Hematopoietic multipotent progenitor cell (in vitro differentiated cells): Measurements from ENCODE around the gene OR5D16. TPM values are rescaled to one million over a fixed set of nuclear protein-coding genes. Genes with fewer than 3 reads are reported as not detected.
"Not testable (repeated sequence)": the region's sequence is repeated elsewhere in the genome, so short reads cannot be mapped to it uniquely, and the experiment has no call there.

Experiments
- DNase-seq, 3 donors: peaks; one replicate each; pipeline ENCODE4 v3.0.0-alpha.2; 2011 to 2015; ENCODE audit warnings: low read depth in 2 of 3, low spot score in 2 of 3
- small RNA-seq: library from RNA; depleted of rRNA; stranded (forward); fragments of <200 nt; gene quantifications from one replicate; pipeline ENCODE3, GENCODE V24; 2012
- total RNA-seq: library from RNA; depleted of rRNA; stranded (reverse); fragments of >200 nt; gene quantifications from one replicate; pipeline ENCODE4 v1.2.3, GENCODE V29; 2012

The OR5D16 gene
- not detected for total RNA-seq

DNA sequence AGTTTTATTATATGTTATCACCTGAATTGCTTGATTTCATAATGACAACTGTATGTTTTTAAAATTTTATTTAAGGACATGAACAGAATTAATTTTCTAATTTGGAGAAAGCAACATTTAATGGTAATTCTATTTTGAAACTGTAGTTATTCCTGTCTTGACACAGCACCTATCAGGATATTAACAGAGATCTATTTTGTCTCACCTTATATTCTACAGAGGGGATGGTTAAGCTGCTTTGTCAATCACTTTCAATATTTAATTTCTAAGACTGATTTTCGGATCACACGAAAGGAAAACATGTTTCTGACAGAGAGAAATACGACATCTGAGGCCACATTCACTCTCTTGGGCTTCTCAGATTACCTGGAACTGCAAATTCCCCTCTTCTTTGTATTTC, at the start of gene OR5D16:
Gene OR5D16 (plus strand): TSS at position 301 of the 400 bp plus-strand sequence. CDS start 0 bp downstream, at position 301.
- DNase-seq = no peak

DNA sequence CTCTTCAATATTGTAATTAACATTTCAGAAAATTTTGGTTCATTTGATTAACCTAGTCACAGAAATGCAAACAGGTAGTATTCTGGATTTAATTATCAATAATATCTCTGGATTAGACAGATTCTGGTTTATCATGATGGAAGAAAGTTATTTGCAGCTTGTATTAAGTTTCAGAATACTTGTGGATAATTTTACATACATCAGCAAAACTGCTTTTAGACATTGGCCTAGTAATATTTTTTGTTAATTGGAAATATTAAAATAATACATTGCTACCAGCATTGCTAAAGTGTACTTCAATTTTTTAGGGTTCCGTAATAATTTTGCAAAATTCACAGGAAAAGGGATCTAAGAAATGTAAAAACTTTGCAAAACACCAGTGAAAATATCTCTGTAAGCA, 46.9 kb upstream of the OR5D16 start:
- no peak for DNase-seq

GRCh38 chr11:55793321-55793720, 45.2 kb upstream of the OR5D16 start:
- DNase-seq = no peak

- no peak for DNase-seq
Observed at GRCh38 chr11:55795256-55795655, 43.3 kb upstream of the OR5D16 start, which contains the start of gene OR5D14. Gene OR5D14 (plus strand): TSS chr11:55795556. CDS start chr11:55795556, 0 bp downstream.

- DNase-seq = no peak
Observed at GRCh38 chr11:55806248-55806647, 32.3 kb upstream of the OR5D16 start.

DNA sequence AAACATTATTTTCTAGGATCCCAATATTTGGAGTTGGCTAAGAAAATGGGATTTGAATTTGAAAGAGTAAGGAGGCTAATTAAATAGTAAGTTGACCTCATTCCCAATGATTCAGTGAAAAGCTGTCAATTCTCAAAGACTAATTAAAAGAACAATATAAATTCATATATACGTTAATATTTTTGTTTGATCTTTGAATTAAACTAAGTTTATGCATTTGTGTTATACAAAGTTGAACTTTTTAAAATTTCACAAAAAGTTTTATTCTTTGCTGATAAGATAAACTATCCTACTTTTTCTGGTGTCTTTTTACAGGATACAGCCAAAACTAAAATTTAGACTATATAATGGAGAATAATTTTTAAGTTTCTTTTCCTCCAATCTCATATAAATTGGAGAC, 27.5 kb upstream of the OR5D16 start, which contains the start of gene OR5L1:
Gene OR5L1 (plus strand): TSS at position 301 of the 400 bp plus-strand sequence. CDS start 100 bp downstream, outside the sequence.
- DNase-seq = no peak

- no peak for DNase-seq
Observed at GRCh38 chr11:55819330-55819729, 19.2 kb upstream of the OR5D16 start, which contains the start of gene OR5D18. Gene OR5D18 (plus strand): TSS chr11:55819630. CDS start chr11:55819630, 0 bp downstream.

DNA sequence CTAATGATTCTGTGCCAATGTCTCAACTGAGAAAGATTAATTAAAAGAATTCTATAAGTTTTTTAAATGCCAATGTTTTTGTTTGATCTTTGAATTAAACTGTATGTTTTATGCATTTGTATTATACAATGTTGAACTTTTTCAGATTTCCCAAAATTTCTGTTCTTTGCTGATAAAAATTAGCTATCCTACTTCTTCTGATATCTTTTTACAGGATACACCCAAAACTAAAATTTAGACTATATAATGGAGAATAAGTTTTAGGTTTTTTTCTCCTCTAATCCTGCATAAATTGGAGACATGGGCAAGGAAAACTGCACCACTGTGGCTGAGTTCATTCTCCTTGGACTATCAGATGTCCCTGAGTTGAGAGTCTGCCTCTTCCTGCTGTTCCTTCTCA, 11.6 kb upstream of the OR5D16 start, which contains the start of gene OR5L2:
Gene OR5L2 (plus strand): TSS at position 301 of the 400 bp plus-strand sequence. CDS start 0 bp downstream, at position 301.
- DNase-seq = no peak

DNA sequence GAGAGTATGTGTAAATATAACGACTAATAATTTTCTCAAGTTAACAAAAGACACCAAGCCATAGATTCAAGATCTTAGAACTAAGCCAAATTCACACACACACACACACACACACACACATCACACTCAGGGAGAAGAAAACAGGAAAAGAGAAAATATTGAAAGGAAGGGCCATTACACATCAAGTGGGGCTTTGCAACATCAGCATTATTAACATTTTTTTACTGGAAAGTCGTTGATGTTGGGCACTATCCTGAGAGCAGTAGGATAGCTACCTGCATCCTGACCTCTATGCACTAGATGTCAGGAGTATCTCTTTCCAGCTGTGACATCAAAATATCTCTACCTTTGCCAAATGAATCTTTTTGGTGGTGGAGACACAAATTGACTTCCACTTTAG, 8.9 kb downstream of the OR5D16 start:
- no peak for DNase-seq

DNA sequence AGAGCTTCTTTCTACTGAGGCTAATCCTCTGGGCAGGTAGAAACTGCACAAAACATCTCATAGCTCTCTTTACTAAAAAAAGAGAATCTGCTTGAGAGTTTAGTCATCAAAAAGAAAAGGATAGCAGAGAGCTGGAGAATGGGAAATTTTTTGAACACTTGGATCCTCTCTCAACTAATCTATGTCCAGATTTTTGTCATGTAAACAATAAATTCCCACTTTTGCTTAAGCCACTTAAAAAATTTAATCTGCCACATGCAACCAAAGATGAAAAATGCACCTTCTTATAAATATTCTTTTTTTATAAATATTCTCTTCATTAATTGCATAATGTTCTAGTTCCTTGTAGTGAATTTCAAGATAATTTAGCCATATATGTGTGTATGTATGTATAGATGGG, 10.5 kb downstream of the OR5D16 start:
- no peak for DNase-seq

DNA sequence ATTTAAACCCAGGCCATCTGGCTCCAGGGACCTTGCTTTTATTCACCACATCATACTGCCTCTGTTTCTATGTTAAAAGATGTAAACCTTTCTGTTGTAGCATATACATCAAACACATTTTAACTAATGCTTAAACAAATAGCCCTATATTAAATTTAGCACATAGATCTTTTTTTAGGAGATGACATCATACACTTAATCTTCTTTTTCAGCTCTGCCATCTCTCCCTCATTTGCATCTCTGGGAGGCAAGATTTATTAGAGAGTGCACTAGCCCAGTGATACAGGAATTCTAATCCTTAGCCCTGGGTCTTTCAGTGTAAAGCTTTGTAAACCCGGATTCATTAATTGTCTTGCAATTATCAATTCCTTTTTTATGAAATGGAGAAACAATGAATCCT, 13.6 kb downstream of the OR5D16 start:
- no peak for DNase-seq

DNA sequence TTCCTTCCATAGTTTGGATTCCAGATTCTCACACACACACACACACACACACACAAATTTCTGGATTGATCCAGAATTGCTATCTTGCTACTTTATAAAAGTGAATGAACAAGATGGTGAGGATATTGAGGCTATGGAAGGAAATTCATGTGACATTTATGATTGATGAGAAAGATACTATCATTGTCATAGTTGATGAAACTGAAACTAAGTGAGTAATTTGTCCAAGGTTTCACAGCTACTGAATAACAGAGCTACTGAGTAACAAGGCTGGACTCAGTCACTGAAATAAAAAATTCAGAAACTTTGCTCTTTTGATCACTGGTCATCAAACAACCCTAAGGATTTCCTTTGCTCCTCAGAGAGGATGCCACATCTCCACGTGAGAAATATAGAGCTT, 16.2 kb downstream of the OR5D16 start:
- DNase-seq = no peak

GRCh38 chr11:55867354-55867753, 28.8 kb downstream of the OR5D16 start:
- not testable (repeated sequence) for DNase-seq

DNA sequence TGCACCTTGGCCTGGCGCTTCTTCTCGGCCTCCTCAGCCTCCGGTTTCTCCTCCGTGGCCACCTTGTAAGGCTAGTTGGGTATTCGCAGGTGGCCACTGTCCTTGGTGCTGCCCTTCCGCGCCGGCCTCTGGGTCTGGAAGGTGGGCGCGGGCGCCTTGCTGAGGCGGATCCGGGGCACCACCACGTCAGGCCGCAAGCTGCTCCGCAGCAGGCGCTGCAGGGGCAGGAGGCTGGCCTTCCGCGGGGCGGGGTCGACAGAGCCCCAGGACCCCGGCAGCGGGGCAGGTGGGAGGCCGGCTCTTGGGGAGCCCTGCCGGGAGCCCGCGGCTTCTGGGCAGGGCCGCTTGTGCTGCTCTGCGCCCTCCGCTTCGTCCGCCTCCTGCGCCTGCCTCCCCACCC, 34.2 kb downstream of the OR5D16 start:
- DNase-seq = not testable (repeated sequence)

DNA sequence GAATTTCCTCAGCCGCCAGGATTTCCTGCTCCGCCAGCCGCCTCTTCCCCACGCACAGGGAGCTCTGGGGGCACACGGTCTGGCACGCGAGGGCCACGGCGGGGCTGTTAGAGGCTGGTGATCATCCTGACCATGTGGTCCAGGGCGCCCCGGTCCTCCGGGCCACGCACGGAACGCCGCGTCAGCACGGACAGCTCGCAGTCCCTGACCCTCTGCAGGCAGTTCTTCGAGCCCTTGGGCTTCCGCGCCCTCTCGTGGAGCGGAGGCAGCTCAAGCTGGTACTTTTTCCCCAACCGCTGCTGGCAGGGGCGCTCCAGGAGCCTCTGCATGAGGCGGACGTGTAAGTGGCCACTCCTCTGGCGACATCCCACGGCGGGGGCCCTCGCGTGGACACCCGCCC, 34.6 kb downstream of the OR5D16 start:
- DNase-seq = not testable (repeated sequence)

- DNase-seq = not testable (repeated sequence)
Observed at GRCh38 chr11:55882997-55883396, 44.4 kb downstream of the OR5D16 start, which contains the start of gene TRIM51. Gene TRIM51 (plus strand): TSS chr11:55883297. CDS start chr11:55885429, 2,132 bp downstream.

- DNase-seq = not testable (repeated sequence)
Observed at GRCh38 chr11:55884995-55885394, 46.4 kb downstream of the OR5D16 start.

GRCh38 chr11:55885481-55885880, 46.9 kb downstream of the OR5D16 start:
- DNase-seq = not testable (repeated sequence)

Small RNA genes lying within 50 kb of the gene (small RNA-seq; reads per million reads assigned to genes)
- gene AC036111.3 = not detected

Other genes with a start within 250 kb of the OR5D16 start
- gene OR4C11, start 231.1 kb upstream of the OR5D16 start, total RNA-seq = not detected
- not detected for gene OR4P4, start 203.6 kb upstream of the OR5D16 start, total RNA-seq
- not detected for gene OR4S2, start 190.4 kb upstream of the OR5D16 start, total RNA-seq
- not detected for gene OR4C6, start 176.6 kb upstream of the OR5D16 start, total RNA-seq
- gene OR5D13, start 65.3 kb upstream of the OR5D16 start, total RNA-seq = not detected
- not detected for gene OR5D14, start 43.2 kb upstream of the OR5D16 start, total RNA-seq
- gene OR5L1, start 27.4 kb upstream of the OR5D16 start, total RNA-seq = not detected
- not detected for gene OR5D18, start 19.1 kb upstream of the OR5D16 start, total RNA-seq
- gene OR5L2, start 11.5 kb upstream of the OR5D16 start, total RNA-seq = not detected
- not detected for gene TRIM51, start 44.5 kb downstream of the OR5D16 start, total RNA-seq
- gene OR5W2, start 75.8 kb downstream of the OR5D16 start, total RNA-seq = not detected
- gene OR5I1, start 97.6 kb downstream of the OR5D16 start, total RNA-seq = not detected
- not detected for gene OR10AG1, start 131.2 kb downstream of the OR5D16 start, total RNA-seq
- gene OR5F1, start 155.9 kb downstream of the OR5D16 start, total RNA-seq = not detected
- not detected for gene OR5AS1, start 188.9 kb downstream of the OR5D16 start, total RNA-seq